Astrocyte (in vitro differentiated cells and primary cell): ENCODE results near the gene LYZ. TPM values are rescaled to one million over a fixed set of nuclear protein-coding genes. Genes with fewer than 3 reads are reported as not detected.

Source experiments
- DNase-seq: peaks from one replicate; pipeline ENCODE4 v3.0.0-alpha.2; 2010; ENCODE audit warnings: low read depth
- FAIRE-seq: peaks from 2 replicates; lab custom pipeline; 2011; peaks lifted over from hg19 to GRCh38; lab: Jason Lieb, UNC
- H2AFZ ChIP-seq: 2 replicates; pipeline ENCODE4 v1.6.0; 2012; ENCODE audit warnings: low read depth, low read length, inconsistent platforms
- H3K27ac ChIP-seq: 2 replicates; pipeline ENCODE4 v1.5.1; 2011; ENCODE audit warnings: low read depth, low read length, inconsistent platforms
- H3K27me3 ChIP-seq: 2 replicates; pipeline ENCODE4 v1.6.0; 2011; ENCODE audit warnings: low read length, inconsistent platforms; ENCODE audit not compliant: insufficient read depth
- H3K36me3 ChIP-seq: 2 replicates; pipeline ENCODE4 v1.5.1; 2011; ENCODE audit warnings: low read length, inconsistent platforms; ENCODE audit not compliant: insufficient read depth
- H3K4me1 ChIP-seq: 2 replicates; pipeline ENCODE4 v1.5.1; 2011; ENCODE audit warnings: low read length, inconsistent platforms; ENCODE audit not compliant: insufficient read depth
- H3K4me2 ChIP-seq: 2 replicates; pipeline ENCODE4 v1.6.0; 2012; ENCODE audit warnings: low read length, inconsistent platforms
- H3K4me3 ChIP-seq: 2 replicates; pipeline ENCODE4 v1.5.1; 2011; ENCODE audit warnings: low read depth, mild to moderate bottlenecking, low read length, inconsistent platforms; ENCODE audit not compliant: insufficient read depth
- H3K79me2 ChIP-seq: 2 replicates; pipeline ENCODE4 v1.6.0; 2012; ENCODE audit warnings: mild to moderate bottlenecking, low read length, inconsistent platforms; ENCODE audit not compliant: insufficient read depth
- H3K9ac ChIP-seq: 2 replicates; pipeline ENCODE4 v1.6.0; 2012; ENCODE audit warnings: mild to moderate bottlenecking, low read length, inconsistent platforms
- H3K9me3 ChIP-seq: 2 replicates; pipeline ENCODE4 v1.5.1; 2012; ENCODE audit warnings: low read depth, mild to moderate bottlenecking, low read length, inconsistent platforms; ENCODE audit not compliant: insufficient read depth
- H4K20me1 ChIP-seq: 2 replicates; pipeline ENCODE4 v1.6.0; 2012; ENCODE audit warnings: low read length, inconsistent platforms; ENCODE audit not compliant: insufficient read depth
- H3K27ac Mint-ChIP-seq: one replicate; pipeline ENCODE4 v1.8.0; 2021; ENCODE audit warnings: mild to moderate bottlenecking, mixed read lengths; ENCODE audit not compliant: unreplicated experiment
- H3K27me3 Mint-ChIP-seq: one replicate; pipeline ENCODE4 v1.8.0; 2021; ENCODE audit warnings: low read depth, mixed read lengths; ENCODE audit not compliant: unreplicated experiment
- H3K36me3 Mint-ChIP-seq: one replicate; pipeline ENCODE4 v1.8.0; 2021; ENCODE audit warnings: low read depth, mixed read lengths; ENCODE audit not compliant: unreplicated experiment
- H3K4me1 Mint-ChIP-seq: one replicate; pipeline ENCODE4 v1.8.0; 2021; ENCODE audit warnings: low read depth, mixed read lengths; ENCODE audit not compliant: unreplicated experiment
- H3K4me3 Mint-ChIP-seq: one replicate; pipeline ENCODE4 v1.8.0; 2021; ENCODE audit warnings: mild to moderate bottlenecking, moderate library complexity, mixed read lengths; ENCODE audit not compliant: unreplicated experiment
- H3K9me3 Mint-ChIP-seq: one replicate; pipeline ENCODE4 v1.8.0; 2021; ENCODE audit warnings: mild to moderate bottlenecking, mixed read lengths; ENCODE audit not compliant: unreplicated experiment
- CTCF ChIP-seq: IDR thresholded peaks from 2 replicates; pipeline ENCODE4 v1.5.1; 2011; ENCODE audit warnings: low read depth, mild to moderate bottlenecking, inconsistent platforms, low read length, moderate library complexity; ENCODE audit not compliant: insufficient read depth
- EZH2 ChIP-seq: IDR thresholded peaks from 2 replicates; pipeline ENCODE4 v1.6.1; 2012; ENCODE audit warnings: mild to moderate bottlenecking, low read length, inconsistent platforms; ENCODE audit not compliant: insufficient read depth
- total RNA-seq: library from RNA; stranded (reverse); gene quantifications from 2 replicates; pipeline ENCODE4 v1.2.1, GENCODE V29; 2021

The LYZ gene
- total RNA-seq, 1 donor from 2014 or later: 0.45 TPM

GRCh38 chr12:69397978-69398377 lies 49.8 kb downstream of the LYZ start:
- peaks cover 2% of the 10 kb centered on the region for H3K4me1 ChIP-seq
- H3K36me3 Mint-ChIP-seq: peaks cover 5% of the 10 kb centered on the region
- peaks cover 7% of the 10 kb centered on the region for H3K9me3 Mint-ChIP-seq
- H4K20me1 ChIP-seq: no peaks in the 10 kb centered on the region
- no peak overlapping the region for H3K4me3 ChIP-seq
- TF ChIP-seq EZH2: no peak
- H3K9me3 ChIP-seq: no peaks in the 10 kb centered on the region
- H3K4me1 Mint-ChIP-seq: peaks cover 14% of the 10 kb centered on the region
- DNase-seq: peak; percentile 95
- no peaks in the 10 kb centered on the region for H3K36me3 ChIP-seq
- H3K27ac Mint-ChIP-seq: no peak overlapping the region
- H3K79me2 ChIP-seq: no peaks in the 10 kb centered on the region
- no peaks in the 10 kb centered on the region for H3K27me3 Mint-ChIP-seq
- no peaks in the 10 kb centered on the region for H3K27me3 ChIP-seq
- no peak overlapping the region for H3K4me2 ChIP-seq
- H2AFZ ChIP-seq: no peak overlapping the region
- no peak overlapping the region for H3K9ac ChIP-seq
- FAIRE-seq: peak; percentile 26
- H3K4me3 Mint-ChIP-seq: no peak overlapping the region
- peak overlapping the region; percentile 60 for H3K27ac ChIP-seq

GRCh38 chr12:69401940-69402339 lies 53.8 kb downstream of the LYZ start:
- no peak for TF ChIP-seq CTCF
- TF ChIP-seq EZH2: no peak
- DNase-seq: peak; percentile 54
- H3K79me2 ChIP-seq: no peaks in the 10 kb centered on the region
- Mint-ChIP-seq H3K27me3 (no peaks in the 10 kb centered on the region), H3K36me3 (peaks cover 1% of the 10 kb centered on the region), H3K4me3 (no peak overlapping the region), H3K4me1 (peaks cover 21% of the 10 kb centered on the region), H3K9me3 (peaks cover 5% of the 10 kb centered on the region), H3K27ac (no peak overlapping the region)
- no peaks in the 10 kb centered on the region for H3K27me3 ChIP-seq
- no peak overlapping the region for H3K4me2 ChIP-seq
- FAIRE-seq: no peak
- H2AFZ ChIP-seq: peak overlapping the region; percentile 24
- no peaks in the 10 kb centered on the region for H4K20me1 ChIP-seq
- H3K27ac ChIP-seq: no peak overlapping the region
- no peak overlapping the region for H3K9ac ChIP-seq
- no peaks in the 10 kb centered on the region for H3K36me3 ChIP-seq
- peaks cover 18% of the 10 kb centered on the region for H3K4me1 ChIP-seq
- H3K9me3 ChIP-seq: no peaks in the 10 kb centered on the region
- no peak overlapping the region for H3K4me3 ChIP-seq

Other genes starting within 250 kb of the LYZ start
- 58.4 and 68.3 TPM in 2 replicates for gene CPSF6, start 108.8 kb upstream of the LYZ start, total RNA-seq
- gene YEATS4, start 11.4 kb downstream of the LYZ start, total RNA-seq: 9.2 and 11.6 TPM in 2 replicates
- gene FRS2, start 122.0 kb downstream of the LYZ start, total RNA-seq: 54.1 and 60.9 TPM in 2 replicates
- 241 and 262 TPM in 2 replicates for gene CCT2, start 237.1 kb downstream of the LYZ start, total RNA-seq